NCI-H510A treated with DMSO at 0.1 percent for 48 hours (cell line): ENCODE measurements around the gene IBTK.
A peak's percentile ranks its signal among the peaks of the same experiment; 100 is the strongest.
"Not testable (repeated sequence)": the region's sequence is repeated elsewhere in the genome, so short reads cannot be mapped to it uniquely, and the experiment has no call there.

Experiments used
- DNase-seq: peaks from one replicate; lab custom pipeline; 2025; lab: John Stamatoyannopoulos, UW

IBTK gene

DNA sequence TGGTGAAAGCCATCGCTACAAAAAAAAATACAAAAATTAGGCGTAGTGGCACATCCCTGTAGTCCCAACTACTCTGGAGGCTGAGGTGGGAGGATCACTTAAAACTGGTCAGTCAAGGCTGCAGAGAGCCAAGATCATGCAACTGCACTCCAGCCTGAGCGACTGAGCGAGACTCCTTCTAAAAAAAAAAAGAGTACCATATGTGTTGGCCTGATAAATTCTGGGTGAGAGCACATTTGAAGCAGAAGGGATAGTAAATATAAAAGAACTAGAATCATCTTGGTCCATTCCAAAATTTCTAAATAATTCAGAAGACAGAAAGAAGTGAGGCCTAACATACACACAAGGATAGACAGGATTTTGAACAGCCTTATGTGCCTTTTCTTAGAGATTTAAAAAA is 2.2 kb downstream of the IBTK start:
- DNase-seq: no peak

DNA sequence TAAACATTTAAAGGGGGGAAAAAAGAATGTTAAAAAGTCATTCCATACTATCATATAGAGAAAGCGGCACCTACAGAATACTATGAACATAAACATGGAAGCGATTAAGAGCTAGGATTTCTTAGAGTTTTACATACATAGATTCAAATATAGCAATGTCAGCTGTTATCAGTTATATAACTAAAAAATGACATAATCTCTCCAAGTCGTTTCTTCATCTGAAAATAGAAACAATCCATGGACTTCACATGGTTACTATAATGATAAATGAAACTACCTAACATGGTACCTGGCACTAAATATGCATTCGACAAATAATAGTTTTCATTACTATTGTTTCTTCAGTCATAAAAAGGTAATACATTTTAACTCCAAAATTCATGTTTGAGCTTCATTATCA is 3.7 kb downstream of the IBTK start:
- DNase-seq: no peak

DNA sequence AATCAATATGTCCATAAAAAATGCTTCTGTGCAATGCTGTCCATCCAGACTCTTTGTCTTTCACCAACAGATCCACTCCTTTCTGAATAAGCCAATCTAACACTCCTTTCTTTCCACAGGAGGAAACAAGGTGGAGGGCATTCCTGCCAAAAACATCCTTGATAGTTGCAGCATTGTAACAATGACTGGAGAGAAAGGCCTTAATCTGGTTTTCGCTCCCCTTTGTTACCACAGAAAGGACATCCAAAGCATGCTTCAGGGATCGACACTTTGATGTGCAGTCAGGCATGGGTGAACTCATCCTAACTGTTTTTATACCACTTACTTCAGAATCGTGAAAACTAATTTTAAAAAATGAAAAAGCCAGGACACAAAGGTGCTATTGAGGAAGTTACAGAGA is 7.4 kb downstream of the IBTK start:
- no peak for DNase-seq

DNA sequence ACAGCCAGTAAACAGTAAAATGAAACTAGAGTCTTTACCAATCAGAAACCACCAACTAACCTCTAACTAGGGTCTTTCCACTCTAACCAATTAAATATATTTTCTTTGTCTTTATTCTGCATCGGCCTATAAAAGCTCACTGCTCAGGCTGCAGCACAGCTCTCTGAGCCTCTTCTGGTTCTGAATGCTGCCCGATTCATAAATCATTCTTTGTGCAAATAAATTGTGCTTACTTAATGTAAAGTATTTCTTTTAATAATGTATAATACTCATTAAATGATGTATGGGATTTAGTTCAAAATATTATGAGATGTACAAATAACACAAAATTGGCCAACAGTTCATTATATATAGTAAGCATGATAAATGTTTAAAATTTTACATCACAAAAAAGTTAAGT is 7.9 kb downstream of the IBTK start:
- no peak for DNase-seq

DNA sequence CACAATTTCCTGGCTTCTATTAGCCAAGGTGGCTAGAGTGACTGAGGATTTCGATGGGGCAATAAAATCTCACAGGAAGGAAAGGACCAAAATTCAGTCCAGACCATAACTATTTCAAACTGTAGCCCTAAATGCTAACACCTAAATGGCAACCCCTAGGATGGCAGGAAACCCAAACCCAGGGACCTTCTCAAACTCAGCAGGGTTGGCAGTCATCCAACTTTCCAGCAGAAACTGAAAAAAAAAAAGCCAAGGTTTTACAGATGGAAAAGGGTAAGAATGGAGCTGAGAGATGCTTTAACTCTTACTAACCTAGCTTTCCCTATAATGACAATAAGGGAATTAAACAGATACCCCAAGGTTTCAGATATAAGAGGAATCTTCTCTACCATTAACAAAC is 10.5 kb downstream of the IBTK start:
- no peak for DNase-seq

DNA sequence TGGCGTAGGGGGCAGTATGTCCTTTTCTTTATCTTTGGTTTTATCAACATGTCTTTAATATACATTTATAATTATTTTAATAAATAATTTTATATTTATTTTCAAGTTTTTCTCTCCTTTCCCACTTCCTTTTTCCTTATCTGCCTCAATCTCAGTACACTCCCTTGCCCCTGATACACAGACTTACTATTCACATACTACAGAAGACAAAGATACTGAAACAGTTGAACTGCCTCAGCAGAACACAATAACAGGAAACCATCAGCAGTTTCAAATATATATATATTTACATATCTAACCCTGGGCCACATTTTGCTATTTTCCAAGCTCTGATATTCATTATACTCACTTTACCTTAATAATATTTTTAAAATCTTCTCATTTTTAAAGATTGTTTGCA is 19.8 kb downstream of the IBTK start:
- DNase-seq: no peak

DNA sequence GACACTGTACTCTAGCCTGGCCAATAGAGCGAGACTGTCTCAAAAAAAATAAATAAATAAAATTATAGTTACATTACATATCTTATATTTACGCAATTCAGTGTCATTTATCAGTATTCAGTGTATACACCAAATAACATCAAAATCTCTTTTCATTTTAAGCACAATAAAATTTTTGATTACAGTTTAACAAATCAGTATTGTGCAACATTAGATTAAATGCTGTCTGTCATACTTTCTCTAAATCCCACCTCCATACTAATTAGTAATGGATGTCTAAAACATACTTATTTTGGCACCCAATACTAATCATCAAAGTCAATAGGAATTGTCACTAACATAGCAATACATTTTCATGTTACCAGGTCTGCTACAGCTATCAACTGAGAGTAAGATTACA is 27.4 kb downstream of the IBTK start:
- DNase-seq: no peak

DNA sequence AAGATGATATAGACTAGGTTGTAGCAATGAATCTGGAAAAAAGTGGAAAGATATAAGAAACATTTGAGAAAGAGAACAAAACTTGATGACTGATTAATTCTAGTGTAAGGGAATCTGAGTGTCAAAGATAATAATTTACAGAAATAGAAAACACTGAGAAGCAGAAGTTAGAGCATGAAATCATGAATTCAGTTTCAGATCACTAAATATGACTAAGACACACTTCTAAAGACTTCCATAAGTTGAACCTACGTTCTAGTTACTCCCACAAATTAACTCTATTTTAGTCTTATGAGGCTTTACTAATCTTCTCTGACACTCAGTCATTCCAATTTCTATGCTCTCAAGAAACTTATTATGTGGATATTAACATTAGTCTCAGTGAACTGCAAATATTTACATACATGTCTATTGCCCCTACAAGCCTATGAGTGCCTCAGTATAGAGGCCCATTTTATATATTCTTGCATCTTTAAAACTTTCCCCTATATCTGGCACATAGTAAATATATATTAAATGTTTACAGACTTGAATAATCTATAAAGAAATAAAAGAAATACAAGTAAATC is 30.4 kb downstream of the IBTK start:
- no peak for DNase-seq

DNA sequence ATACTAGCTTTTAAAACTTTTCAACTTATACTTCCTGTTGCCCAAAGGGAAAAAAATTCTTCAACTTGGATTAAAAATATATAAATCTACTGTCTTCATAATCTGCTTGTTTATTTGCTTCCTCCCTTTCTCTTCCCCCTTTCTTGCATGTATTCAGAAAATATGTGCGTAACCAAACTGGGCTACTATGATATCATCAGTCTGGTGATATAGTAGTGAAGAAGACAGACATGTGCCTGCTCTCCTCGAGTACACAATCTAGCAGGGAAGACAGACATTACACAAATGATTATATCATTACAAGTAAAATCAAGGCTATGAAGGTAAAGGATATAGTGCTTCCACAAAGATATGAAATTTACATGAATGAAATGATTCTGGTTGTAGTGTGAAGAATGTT is 31.0 kb downstream of the IBTK start:
- no peak for DNase-seq

DNA sequence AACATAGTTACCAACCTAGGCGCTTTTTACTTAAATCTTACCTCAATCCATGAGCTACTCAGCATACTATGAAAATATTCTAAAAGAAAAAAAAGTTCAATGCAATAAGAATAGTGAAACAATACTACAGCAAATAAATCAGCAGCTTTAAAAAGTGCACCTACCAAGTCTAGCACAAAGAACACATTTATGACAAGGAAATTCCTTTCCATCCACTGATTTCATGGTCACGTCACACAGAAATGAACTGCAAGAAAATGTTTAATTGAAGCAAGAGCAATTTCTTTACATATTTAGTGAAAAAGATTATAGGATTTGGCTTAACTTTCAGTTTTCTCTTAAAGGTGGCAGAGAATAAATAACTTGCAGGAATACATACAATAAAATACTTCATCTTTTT is 36.2 kb downstream of the IBTK start:
- no peak for DNase-seq

DNA sequence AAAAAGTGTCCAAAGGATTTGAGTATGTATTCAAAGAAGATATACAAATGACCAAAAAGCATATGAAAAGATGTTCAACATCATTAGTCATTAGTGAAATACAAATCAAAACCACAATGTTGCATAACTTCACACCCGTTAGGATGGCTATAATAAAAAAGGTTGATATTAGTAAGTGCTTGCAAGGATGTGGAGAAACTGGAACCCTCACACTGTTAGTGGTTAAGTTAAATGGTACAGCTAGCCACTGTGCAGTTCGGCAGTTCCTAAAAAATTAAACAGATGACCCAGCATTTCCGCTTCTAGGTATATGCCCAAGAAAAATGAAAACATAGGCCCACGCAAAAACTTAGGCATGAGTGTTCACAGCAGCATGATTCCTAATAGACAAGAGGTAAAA is 38.6 kb downstream of the IBTK start:
- DNase-seq: no peak

DNA sequence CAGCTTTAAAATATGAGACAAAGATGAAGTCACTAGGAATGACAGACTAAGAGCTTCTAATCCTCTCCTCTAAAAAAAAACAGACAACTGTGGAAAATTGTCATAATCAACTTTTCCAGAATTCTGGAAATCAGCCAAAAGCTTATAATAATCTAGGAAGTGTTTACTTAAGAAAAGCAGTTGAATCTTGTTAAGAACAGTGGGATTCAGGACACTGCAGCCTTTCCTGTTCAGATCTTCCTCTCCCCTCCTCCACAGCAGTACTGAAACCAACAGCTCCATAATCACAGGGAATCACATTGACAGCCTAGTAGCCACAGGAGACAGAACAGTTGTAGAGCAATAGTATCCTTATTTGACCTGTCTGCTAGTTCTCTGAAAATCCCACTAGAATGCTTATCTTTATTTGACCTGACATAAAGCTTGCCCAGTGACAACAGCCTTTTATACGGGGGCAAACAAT is 41.6 kb downstream of the IBTK start:
- no peak for DNase-seq

DNA sequence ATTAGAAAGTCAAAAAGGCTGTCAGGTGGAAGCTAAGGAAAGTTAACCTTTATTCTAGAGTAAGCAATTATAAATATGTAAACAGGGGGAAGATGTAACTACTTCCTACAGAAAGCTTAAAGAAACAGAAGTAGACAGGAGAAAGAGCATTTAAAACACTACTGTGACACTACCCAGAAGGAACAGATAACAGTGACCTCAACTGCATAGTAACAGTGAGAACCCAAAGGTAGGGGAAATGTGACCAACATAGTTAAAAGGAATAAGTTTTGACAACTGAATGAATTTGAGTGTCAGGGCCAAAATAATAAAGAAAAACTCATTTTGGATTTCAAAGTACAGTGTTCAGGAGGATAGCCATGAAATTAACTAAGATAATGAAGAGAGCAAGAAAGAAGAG is 43.5 kb downstream of the IBTK start:
- no peak for DNase-seq

DNA sequence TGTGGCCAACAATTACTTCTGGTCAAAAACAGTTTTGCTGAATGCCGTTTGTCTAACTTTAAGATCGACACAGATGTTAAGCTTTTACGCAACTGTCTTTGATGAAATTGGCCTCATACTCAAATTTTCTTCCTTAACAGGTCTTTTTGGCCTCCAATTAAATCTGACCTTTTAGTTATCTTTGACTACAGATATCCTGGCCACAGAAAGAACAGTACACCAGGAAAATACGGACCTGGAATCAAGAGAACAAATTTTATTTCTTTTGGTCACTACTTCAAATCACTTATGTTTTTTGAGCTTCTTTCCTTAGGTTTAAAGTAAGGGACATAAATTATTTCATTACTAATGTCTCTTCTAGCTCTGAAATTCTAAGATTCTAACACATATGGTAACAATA is 49.8 kb downstream of the IBTK start:
- DNase-seq: no peak

DNA sequence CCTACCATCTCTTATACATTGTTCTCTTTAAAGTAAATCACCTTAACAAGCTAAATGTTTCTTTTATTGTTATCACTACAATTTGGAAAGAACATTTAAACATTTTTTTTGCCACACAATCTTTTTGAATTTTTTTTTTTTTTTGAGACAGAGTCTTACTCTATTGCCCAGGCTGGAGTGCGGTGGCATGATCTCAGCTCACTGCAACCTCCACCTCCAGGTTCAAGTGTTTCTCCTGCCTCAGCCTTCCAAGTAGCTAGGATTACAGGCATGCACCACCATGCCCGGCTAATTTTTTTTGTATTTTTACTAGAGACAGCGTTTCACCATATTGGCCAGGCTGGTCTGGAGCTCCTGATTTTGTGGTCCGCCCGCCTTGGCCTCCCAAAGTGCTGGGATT is 50.3 kb downstream of the IBTK start:
- not testable (repeated sequence) for DNase-seq

DNA sequence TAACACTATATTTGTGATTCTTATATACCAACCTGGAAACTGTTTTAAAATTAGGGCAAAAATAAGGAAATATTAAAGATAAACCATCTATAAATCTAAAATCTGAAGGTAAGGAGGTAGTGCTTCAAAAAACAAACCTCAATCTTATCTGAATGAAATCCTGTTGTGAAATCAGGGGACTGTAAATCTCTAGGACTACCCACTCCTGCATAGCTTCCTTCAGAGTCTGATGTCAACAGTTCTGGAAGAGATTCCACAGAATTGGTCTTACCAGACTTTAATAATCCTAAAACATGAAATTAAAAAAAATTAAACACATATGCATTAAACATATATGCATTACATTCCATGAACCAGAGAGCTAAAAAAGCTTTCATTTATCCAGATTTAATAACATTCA is 51.4 kb downstream of the IBTK start:
- DNase-seq: no peak

DNA sequence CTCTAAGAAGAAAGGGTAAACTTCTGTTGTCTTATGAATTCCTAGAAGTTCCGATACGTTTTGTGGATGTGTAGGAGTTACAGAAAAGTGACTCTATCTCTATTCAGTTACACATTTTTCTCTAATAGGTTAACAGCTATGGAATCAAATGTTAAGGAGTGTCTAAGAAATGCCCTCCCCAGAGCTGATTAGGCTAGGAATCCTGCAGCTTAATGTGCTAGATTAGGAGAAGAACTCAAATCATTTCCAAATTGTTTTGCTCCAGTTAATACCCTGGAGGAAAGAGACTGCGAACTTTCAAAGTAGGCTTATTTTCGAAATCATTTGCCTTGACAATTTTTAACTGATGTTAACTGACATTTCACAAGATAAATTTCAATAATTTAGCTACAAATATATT is 51.9 kb downstream of the IBTK start:
- DNase-seq: no peak

DNA sequence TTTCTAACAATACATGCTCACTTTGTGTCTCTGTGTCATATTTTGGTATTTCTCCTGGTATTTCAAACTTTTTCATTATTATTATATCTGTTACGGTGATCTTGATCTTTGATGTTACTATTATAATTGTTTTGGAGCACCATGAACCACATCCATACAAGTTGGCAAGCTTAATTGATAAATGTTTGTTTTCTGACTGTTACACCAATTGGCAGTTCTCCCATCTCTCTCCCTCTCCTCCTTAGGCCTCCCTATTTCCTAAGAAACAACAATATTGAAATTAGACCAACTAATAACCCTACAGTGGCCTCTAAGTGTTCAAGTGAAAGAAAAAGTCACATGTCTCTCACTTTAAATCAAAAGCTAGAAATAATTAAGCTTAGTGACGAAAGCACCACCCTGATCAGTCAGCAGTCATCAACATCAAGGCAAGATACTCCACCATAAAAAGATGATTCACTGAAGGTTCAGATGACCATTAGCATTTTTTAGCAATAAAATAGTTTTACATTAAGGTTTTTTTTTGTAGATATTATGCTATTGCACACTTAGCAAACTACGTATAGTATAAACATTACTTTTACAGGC is 61.5 kb downstream of the IBTK start:
- DNase-seq: no peak

DNA sequence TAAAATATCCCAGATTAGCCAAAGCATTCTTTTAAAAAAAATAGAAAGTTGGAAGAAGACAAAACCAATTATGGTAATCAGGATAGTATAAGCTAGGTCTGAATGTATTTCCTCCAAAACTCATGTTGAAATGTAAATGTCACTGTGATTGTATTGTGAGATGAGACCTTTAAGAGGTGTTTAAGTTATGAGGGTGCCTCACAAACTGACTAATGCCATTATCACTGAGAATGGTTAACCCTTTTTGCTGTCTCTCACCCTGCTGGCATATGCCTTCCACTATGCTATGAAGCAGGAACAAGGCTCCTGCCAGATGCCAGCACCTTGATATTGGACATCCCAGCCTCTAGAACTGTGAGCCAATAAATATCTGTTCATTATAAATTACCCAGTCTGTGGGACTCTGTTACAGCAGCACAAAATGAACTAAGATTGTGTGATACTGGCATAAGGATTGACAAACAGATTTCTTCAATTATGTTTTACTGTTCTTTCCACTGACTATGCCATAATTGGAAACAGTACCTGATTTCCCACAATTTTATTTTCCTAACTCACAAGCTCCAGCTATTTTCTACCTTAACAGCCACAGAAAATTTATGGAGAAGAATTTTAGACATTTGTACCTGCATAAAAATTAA is 63.8 kb downstream of the IBTK start:
- DNase-seq: no peak

DNA sequence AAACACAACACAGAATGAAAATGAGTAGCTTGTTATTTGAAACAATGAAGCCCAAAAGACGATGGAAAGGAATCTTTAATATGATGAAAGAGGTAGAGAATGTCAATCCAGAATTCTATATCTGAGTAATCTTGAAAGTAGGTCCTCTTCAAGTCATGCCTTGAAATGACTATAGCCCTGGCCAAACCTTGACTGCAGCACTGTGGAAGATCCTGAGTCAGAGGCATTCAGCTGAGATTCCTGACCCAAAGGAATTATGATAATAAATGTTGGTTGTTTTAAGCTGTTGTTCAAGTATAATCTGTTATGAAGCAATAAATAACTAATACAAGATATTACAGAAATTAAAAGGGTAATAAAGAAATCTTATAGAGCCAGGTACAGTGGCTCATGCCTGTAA is 64.8 kb downstream of the IBTK start:
- DNase-seq: no peak

DNA sequence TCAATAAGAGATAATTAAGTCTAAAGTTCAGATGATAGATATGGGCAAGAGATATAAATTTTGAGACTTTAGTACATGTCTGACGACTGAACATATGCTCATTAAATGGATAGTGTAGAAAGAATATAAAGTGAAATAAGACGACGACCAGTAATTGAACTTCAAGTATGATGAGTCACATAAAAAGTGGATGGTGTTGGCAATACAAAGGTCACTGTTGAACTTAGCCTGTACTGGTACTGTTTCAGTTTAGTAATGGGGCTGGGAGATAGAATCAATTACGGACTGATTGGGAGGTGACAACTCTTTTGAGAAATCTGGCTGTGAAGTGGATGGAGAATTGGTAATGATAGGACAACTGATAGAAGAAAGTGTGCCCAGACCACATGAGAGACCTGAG is 68.1 kb downstream of the IBTK start:
- no peak for DNase-seq

DNA sequence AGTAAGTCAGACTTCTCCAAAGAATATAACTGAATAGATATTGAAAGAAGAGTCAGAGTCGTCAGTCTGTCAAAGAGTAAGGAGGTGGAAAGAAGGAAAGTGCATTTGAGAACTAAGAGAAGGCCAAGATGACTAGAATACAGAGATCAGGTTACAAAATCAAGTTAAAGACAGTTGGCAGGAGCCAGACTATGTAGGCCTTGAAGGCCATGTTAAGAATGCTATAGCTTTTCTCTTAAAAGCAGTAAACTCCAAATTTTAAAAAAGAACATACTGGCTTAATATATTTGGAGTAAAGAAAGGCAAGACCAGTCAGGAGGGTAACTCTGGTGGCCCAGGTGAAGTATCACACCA is 68.8 kb downstream of the IBTK start:
- DNase-seq: no peak

DNA sequence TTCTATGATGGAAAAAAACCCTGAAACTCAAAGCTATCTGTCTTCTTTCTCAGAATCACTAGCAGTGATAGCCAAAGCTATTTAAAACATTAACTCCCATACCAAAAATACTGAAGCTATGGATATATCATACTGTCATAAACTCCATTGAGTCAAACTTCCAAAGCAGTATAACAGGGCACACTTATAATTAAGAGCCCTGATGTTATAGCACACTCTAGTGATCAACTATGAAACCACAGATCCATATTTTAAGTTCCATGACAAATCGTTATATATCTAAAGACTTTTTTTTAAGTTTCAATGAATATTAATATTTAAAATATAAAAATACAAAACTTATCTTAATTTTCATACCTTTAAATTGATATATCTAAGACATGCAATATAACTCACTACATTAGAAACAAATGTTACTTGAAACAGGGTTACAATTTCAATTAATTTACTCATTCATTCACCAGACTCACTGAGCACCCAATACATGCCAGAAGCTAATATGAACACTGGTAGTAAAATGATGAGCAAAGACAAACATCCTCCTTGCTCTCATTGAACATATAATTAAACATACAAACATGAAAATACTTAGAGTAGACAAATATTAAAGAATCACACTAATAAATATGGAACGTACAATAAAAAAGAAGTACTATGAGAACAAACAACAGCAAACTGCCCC is 69.3 kb downstream of the IBTK start:
- peak; percentile 15 for DNase-seq

DNA sequence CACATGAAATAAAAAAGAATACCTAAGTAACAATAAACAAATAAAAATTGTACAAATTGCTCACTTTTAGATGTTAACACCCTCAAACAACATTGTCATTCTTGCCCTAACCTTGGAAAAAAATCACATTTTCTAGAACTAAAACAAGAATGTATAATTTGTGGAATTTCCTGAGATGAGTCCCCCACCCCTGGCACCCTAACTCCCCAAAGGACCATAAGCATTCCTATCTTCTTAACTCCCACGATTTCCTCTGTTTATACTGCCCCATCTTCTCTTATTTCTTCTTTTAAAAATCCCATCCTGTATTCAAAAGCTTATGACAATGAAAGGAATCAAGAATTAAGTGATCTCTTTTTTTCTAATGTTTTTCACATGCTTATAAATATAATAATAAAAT is 70.9 kb downstream of the IBTK start:
- no peak for DNase-seq
